ENCODE results near the gene INPP4B. TPM values are rescaled to one million over a fixed set of nuclear protein-coding genes. Genes with fewer than 3 reads are reported as not detected.
A peak's percentile ranks its signal among the peaks of the same experiment; 100 is the strongest.

The INPP4B gene
- total RNA-seq, 1 experiment from 2014 or later: 14.3 TPM

GRCh38 chr4:142762280-142762679, 83.8 kb downstream of the INPP4B start:
- Histone ChIP-seq H3K27me3 (ENCODE audit: insufficient read depth, low read length) (no peaks in the 10 kb centered on the region), H3K9me3 (ENCODE audit: control insufficient read depth in 1 of 2, insufficient read depth in 1 of 2, low read depth in 1 of 2, low read length in 2 of 2) (no peaks in the 10 kb centered on the region), H3K36me3 (ENCODE audit: control insufficient read depth in 1 of 2, insufficient read depth in 2 of 2, low read length in 2 of 2) (no peaks in the 10 kb centered on the region), H3K4me1 (ENCODE audit: control insufficient read depth in 1 of 2, insufficient read depth in 2 of 2, low read length in 2 of 2) (no peaks in the 10 kb centered on the region), H3K4me3 (replicated peaks in 1 of 2; ENCODE audit: low read depth in 1 of 2, low read length in 2 of 2) (no peak overlapping the region), H3K79me2 (ENCODE audit: insufficient read depth, low read length) (no peaks in the 10 kb centered on the region), H3K9ac (ENCODE audit: low read length) (no peak overlapping the region), H3K4me2 (ENCODE audit: low read length) (no peak overlapping the region), H4K20me1 (ENCODE audit: insufficient read depth) (no peaks in the 10 kb centered on the region), H3K27ac (ENCODE audit: low read depth, low read length) (no peak overlapping the region), H2AFZ (ENCODE audit: low read depth, low read length, poor library complexity, severe bottlenecking) (no peak overlapping the region), H3K9me2 (ENCODE audit: insufficient read depth) (no peaks in the 10 kb centered on the region)
- CTCF ChIA-PET: no interaction called here
- no peak for DNase-seq (ENCODE audit: low read depth, low spot score)
- no peak for ATAC-seq
- BruUV-seq (replicated peaks): no TSS peak
- POLR2A ChIA-PET: no interaction called here
- RAD21 ChIA-PET (ENCODE audit: low non-redundant PET in 1 of 2, low total read pairs in 2 of 2, uncharacterized antibody in 2 of 2, unreplicated experiment in 2 of 2): no interaction called here
- TF ChIP-seq POLR2AphosphoS5 (IDR thresholded peaks at IDR 0.05; ENCODE audit: low read depth, low read length) (no peak), CBX3 (IDR thresholded peaks at IDR 0.05; ENCODE audit: low read depth) (no peak), SIN3A (IDR thresholded peaks at IDR 0.05; ENCODE audit: low read depth) (no peak)
- intact Hi-C loops (cut with micrococcal nuclease): no loop called here

GRCh38 chr4:142752202-142752786, 93.8 kb downstream of the INPP4B start:
- intact Hi-C loops (cut with micrococcal nuclease): no loop called here
- no peak overlapping the region for H3K4me3 ChIP-seq (replicated peaks in 1 of 2; ENCODE audit: low read depth in 1 of 2, low read length in 2 of 2)
- no peak overlapping the region for H2AFZ ChIP-seq (ENCODE audit: low read depth, low read length, poor library complexity, severe bottlenecking)
- ChIA-PET CTCF (no interaction called here), POLR2A (no interaction called here), RAD21 (ENCODE audit: low non-redundant PET in 1 of 2, low total read pairs in 2 of 2, uncharacterized antibody in 2 of 2, unreplicated experiment in 2 of 2) (no interaction called here)
- H3K9me2 ChIP-seq (ENCODE audit: insufficient read depth): no peaks in the 10 kb centered on the region
- H3K9ac ChIP-seq (ENCODE audit: low read length): no peak overlapping the region
- H3K36me3 ChIP-seq (ENCODE audit: control insufficient read depth in 1 of 2, insufficient read depth in 2 of 2, low read length in 2 of 2): no peaks in the 10 kb centered on the region
- H3K4me1 ChIP-seq (ENCODE audit: control insufficient read depth in 1 of 2, insufficient read depth in 2 of 2, low read length in 2 of 2): no peaks in the 10 kb centered on the region
- ATAC-seq (no peak), DNase-seq (ENCODE audit: low read depth, low spot score) (no peak)
- no peak for TF ChIP-seq ZNF274 (IDR thresholded peaks at IDR 0.05; ENCODE audit: low read depth, low read length)
- no peak for TF ChIP-seq JUND (IDR thresholded peaks at IDR 0.05)
- peak overlapping the region; percentile 23; the same call in 1 of the 2 replicates for H3K27ac ChIP-seq (ENCODE audit: low read depth, low read length)
- no TSS peak for BruUV-seq (replicated peaks)
- no peak overlapping the region for H3K4me2 ChIP-seq (ENCODE audit: low read length)
- no peaks in the 10 kb centered on the region for H3K27me3 ChIP-seq (ENCODE audit: insufficient read depth, low read length)
- no peaks in the 10 kb centered on the region for H3K79me2 ChIP-seq (ENCODE audit: insufficient read depth, low read length)
- H4K20me1 ChIP-seq (ENCODE audit: insufficient read depth): no peaks in the 10 kb centered on the region
- no peaks in the 10 kb centered on the region for H3K9me3 ChIP-seq (ENCODE audit: control insufficient read depth in 1 of 2, insufficient read depth in 1 of 2, low read depth in 1 of 2, low read length in 2 of 2)
